BLaER1 treated with 17β-estradiol and CSF1 and Interleukin-3, amounts not matched to agents 10 nM and 100 nM (cell line): ENCODE data around the gene SCAP.
"Not testable (repeated sequence)": the region's sequence is repeated elsewhere in the genome, so short reads cannot be mapped to it uniquely, and the experiment has no call there.

Experiments used
- H3K27ac ChIP-seq, 11 experiments: shearing (Covaris generic); formaldehyde crosslinking; 2 replicates each; pipeline ENCODE4 v1.8.1; 2022
- H3K27me3 ChIP-seq, 11 experiments: shearing (Covaris generic); formaldehyde crosslinking; 2 replicates each; pipeline ENCODE4 v1.8.1; 2022
- H3K36me3 ChIP-seq, 11 experiments: shearing (Covaris generic); formaldehyde crosslinking; 2 replicates each; pipeline ENCODE4 v1.8.1; 2022
- H3K4me1 ChIP-seq, 10 experiments: shearing (Covaris generic); formaldehyde crosslinking; 2 replicates each; pipeline ENCODE4 v1.8.1; 2022
- H3K4me2 ChIP-seq, 11 experiments: shearing (Covaris generic); formaldehyde crosslinking; 2 replicates each; pipeline ENCODE4 v1.8.1; 2022
- H3K4me3 ChIP-seq, 10 experiments: shearing (Covaris generic); formaldehyde crosslinking; 2 replicates each; pipeline ENCODE4 v1.8.1; 2022
- H3K9ac ChIP-seq, 11 experiments: shearing (Covaris generic); formaldehyde crosslinking; 2 replicates each; pipeline ENCODE4 v1.8.1; 2022
- H3K9me3 ChIP-seq, 11 experiments: shearing (Covaris generic); formaldehyde crosslinking; replicated peaks in 1 of 11; 2 replicates each; pipeline ENCODE4 v1.8.1; 2022
- H4K20me1 ChIP-seq, 11 experiments: shearing (Covaris generic); formaldehyde crosslinking; 2 replicates each; pipeline ENCODE4 v1.8.1; 2022
- Cebpa-rat ChIP-seq, 11 experiments: shearing (Covaris generic); IDR thresholded peaks; 2 replicates each; pipeline ENCODE4 v1.8.1; 2022

Gene SCAP

DNA sequence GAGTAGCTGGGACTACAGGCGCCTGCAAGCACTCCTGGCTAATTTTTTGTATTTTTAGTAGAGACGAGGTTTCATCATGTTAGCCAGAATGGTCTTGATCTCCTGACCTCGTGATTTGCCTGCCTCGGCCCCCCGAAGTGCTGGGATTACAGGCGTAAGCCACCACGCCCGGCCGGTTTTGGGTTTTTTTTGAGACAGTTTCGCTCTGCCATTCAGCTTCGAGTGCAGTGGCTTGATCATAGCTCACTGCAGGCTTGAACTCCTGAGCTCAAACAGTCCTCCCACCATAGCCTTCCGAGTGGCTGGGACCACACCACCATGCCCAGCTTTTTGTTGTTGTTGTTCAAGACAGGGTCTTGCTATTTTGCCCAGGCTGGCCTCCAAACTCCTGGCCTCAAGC is 16.0 kb upstream of the SCAP start:
- Histone ChIP-seq H3K27ac (no peak overlapping the region), H3K4me3 (no peak overlapping the region), H3K9me3 (no peaks in the 10 kb centered on the region), H3K27me3 (no peaks in the 10 kb centered on the region), H3K9ac (peak overlapping the region in 1 of 11 experiments; percentile 5; a peak in 1 of 22 replicates), H4K20me1 (peaks cover 0 to 17% (median 0%) of the 10 kb centered on the region in 11 experiments; a peak in 3 of 22 replicates), H3K4me1 (peaks cover 0 to 54% (median 35%) of the 10 kb centered on the region in 10 experiments; a peak in 15 of 20 replicates), H3K36me3 (peaks cover 23 to 85% (median 60%) of the 10 kb centered on the region in 11 experiments), H3K4me2 (peak overlapping the region in 8 of 11 experiments; percentile 6 to 69 (median 40); a peak in 13 of 22 replicates)
- TF ChIP-seq Cebpa-rat (IDR thresholded peaks at IDR 0.05), result no peak

- Histone ChIP-seq H3K4me3 (no peak overlapping the region), H3K4me2 (peak overlapping the region in 7 of 11 experiments; percentile 12 to 69 (median 44); a peak in 12 of 22 replicates), H3K9me3 (no peaks in the 10 kb centered on the region), H3K36me3 (peaks cover 17 to 84% (median 58%) of the 10 kb centered on the region in 11 experiments), H4K20me1 (peaks cover 0 to 15% (median 0%) of the 10 kb centered on the region in 11 experiments; a peak in 3 of 22 replicates), H3K27ac (no peak overlapping the region), H3K9ac (0 out of 22 replicates have a peak overlapping the region, but pooled peaks of 1 of the 11 experiments have one; percentile 21), H3K27me3 (no peaks in the 10 kb centered on the region), H3K4me1 (peaks cover 0 to 54% (median 35%) of the 10 kb centered on the region in 10 experiments; a peak in 15 of 20 replicates)
- no peak for TF ChIP-seq Cebpa-rat (IDR thresholded peaks at IDR 0.05)
These were observed 15.4 kb upstream of the SCAP start for GRCh38 chr3:47491186-47491585.

GRCh38 chr3:47487265-47487664 is 11.5 kb upstream of the SCAP start:
- peaks cover 0 to 38% (median 16%) of the 10 kb centered on the region in 10 experiments; a peak in 14 of 20 replicates for H3K4me1 ChIP-seq
- H3K36me3 ChIP-seq, result peaks cover 3 to 54% (median 38%) of the 10 kb centered on the region in 11 experiments; a peak in 21 of 22 replicates
- H4K20me1 ChIP-seq, result 0 out of 22 replicates have a peak, but pooled peaks cover 0 to 5% (median 0%) of the 10 kb centered on the region in 11 experiments
- TF ChIP-seq Cebpa-rat (IDR thresholded peaks at IDR 0.05), result no peak
- peaks cover 0 to 8% (median 0%) of the 10 kb centered on the region in 11 experiments; a peak in 1 of 22 replicates for H3K9me3 ChIP-seq
- no peak overlapping the region for H3K4me2 ChIP-seq
- no peak overlapping the region for H3K4me3 ChIP-seq
- H3K9ac ChIP-seq, result no peak overlapping the region
- no peaks in the 10 kb centered on the region for H3K27me3 ChIP-seq
- H3K27ac ChIP-seq, result no peak overlapping the region

- Histone ChIP-seq H3K27ac (no peak overlapping the region), H3K4me2 (no peak overlapping the region), H3K27me3 (no peaks in the 10 kb centered on the region), H4K20me1 (no peaks in the 10 kb centered on the region), H3K4me3 (no peak overlapping the region), H3K4me1 (peaks cover 0 to 28% (median 2%) of the 10 kb centered on the region in 10 experiments; a peak in 10 of 20 replicates), H3K36me3 (peaks cover 3 to 41% (median 36%) of the 10 kb centered on the region in 11 experiments; a peak in 21 of 22 replicates), H3K9ac (no peak overlapping the region), H3K9me3 (peaks cover 0 to 8% (median 0%) of the 10 kb centered on the region in 11 experiments; a peak in 1 of 22 replicates)
- no peak for TF ChIP-seq Cebpa-rat (IDR thresholded peaks at IDR 0.05)
These were observed 10.1 kb upstream of the SCAP start for GRCh38 chr3:47485812-47486211.

DNA sequence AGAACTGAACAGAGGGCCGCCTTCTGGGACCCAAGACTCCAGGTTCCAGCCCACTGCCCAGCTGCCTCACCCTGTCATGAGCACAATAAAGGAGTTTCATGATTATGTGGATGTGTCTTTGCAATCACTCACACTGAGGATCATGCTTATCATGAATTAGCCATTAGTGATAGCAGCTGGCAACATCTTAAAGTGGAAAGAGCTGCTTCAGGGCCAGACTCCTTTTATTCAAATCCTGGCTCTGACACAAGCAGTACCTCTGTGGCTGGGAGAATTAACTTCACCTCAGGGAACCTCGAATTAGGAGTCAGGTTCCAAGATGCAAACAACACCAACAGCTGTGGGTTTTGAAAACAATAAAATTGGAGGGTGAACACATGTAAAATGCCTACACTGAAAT is 6.6 kb upstream of the SCAP start:
- no peaks in the 10 kb centered on the region for H3K27me3 ChIP-seq
- peaks cover 0 to 24% (median 0%) of the 10 kb centered on the region in 10 experiments; a peak in 8 of 20 replicates for H3K4me1 ChIP-seq
- no peaks in the 10 kb centered on the region for H4K20me1 ChIP-seq
- no peak overlapping the region for H3K4me3 ChIP-seq
- no peak for TF ChIP-seq Cebpa-rat (IDR thresholded peaks at IDR 0.05)
- no peak overlapping the region; a peak in 1 of 22 replicates for H3K27ac ChIP-seq
- peaks cover 0 to 17% (median 15%) of the 10 kb centered on the region in 11 experiments; a peak in 17 of 22 replicates for H3K36me3 ChIP-seq
- H3K4me2 ChIP-seq, result peak overlapping the region in 1 of 11 experiments; percentile 5; a peak in 1 of 22 replicates
- peaks cover 0 to 8% (median 0%) of the 10 kb centered on the region in 11 experiments; a peak in 1 of 22 replicates for H3K9me3 ChIP-seq
- no peak overlapping the region for H3K9ac ChIP-seq

- H3K27ac ChIP-seq, H3K9ac ChIP-seq, H3K27me3 ChIP-seq, H3K4me3 ChIP-seq, H3K9me3 ChIP-seq, H4K20me1 ChIP-seq, H3K4me2 ChIP-seq: not testable (repeated sequence)
- Histone ChIP-seq H3K4me1 (peaks cover under 1 to 30% (median 4%) of the 10 kb centered on the region in 10 experiments; a peak in 17 of 20 replicates), H3K36me3 (peaks cover 0 to 11% (median 9%) of the 10 kb centered on the region in 11 experiments; a peak in 12 of 22 replicates)
These were observed 6.0 kb upstream of the SCAP start for GRCh38 chr3:47481763-47482162.

DNA sequence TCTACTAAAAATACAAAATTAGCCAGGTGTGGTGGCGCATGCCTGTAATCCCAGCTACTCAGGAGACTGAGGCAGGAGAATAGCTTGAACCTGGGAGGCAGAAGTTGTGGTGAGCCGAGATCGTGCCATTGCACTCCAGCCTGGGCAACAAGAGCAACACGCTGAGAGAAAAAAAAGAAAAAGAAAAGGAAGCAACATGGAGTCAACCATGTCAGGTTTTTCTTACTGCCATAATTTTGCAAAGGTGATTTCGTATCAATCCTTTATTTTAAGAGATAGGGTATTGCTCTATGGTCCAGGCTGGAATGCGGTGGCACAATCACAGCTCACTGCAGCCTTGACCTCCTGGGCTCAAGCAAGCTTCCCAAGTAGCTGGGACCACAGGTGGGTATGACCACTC is 4.5 kb upstream of the SCAP start:
- H3K4me3 ChIP-seq, H3K27me3 ChIP-seq, H3K4me2 ChIP-seq, H3K27ac ChIP-seq, H3K36me3 ChIP-seq, H4K20me1 ChIP-seq, H3K9ac ChIP-seq, H3K9me3 ChIP-seq: not testable (repeated sequence)
- H3K4me1 ChIP-seq, result peaks cover 9 to 38% (median 12%) of the 10 kb centered on the region in 10 experiments; a peak in 19 of 20 replicates

DNA sequence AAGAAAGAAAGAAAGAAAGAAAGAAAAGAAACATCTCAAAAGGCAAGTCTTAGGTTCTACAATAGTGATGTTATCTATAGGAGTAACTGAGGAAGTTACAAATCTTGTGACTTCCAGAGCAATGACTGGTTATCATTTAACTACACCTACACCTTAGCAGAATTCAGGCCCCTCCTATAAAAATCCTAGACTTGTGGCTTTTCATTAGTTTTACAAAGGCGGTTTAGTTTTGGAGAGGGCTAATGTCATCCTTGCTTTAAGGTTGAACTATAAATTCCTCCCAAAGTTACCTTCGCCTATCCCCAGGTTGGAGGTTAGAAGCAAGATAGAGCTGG is 4.1 kb upstream of the SCAP start:
- H3K4me3 ChIP-seq, result no peak overlapping the region
- TF ChIP-seq Cebpa-rat (IDR thresholded peaks at IDR 0.05), result no peak

DNA sequence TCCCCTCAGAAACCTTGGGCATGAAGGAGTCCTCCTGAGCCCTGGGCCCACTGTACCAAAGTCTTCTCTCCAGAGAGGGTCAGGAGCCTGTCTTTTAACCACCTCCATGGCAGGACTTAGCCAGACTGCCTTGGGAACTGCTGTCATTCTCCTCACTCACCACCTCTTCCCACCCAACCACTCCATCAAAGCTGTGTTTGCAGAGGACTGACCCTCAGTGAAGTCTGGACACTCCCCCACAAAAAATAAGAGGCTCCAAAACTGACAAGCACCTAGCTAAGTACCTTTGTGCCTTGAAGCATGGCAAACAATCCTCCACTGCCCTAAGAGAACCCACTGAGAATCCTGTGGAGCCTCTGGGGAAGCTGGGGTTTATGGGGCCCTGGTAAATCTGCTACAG is 2.3 kb upstream of the SCAP start:
- Histone ChIP-seq H3K9me3 (no peaks in the 10 kb centered on the region), H3K36me3 (peaks cover 0 to 5% (median 0%) of the 10 kb centered on the region in 11 experiments; a peak in 1 of 22 replicates), H3K4me3 (no peak overlapping the region), H3K27ac (no peak overlapping the region), H3K9ac (no peak overlapping the region), H3K27me3 (no peaks in the 10 kb centered on the region), H3K4me2 (peak overlapping the region in 2 of 11 experiments; percentile 90; a peak in 1 of 22 replicates), H4K20me1 (peaks cover 7 to 26% (median 21%) of the 10 kb centered on the region in 11 experiments; a peak in 19 of 22 replicates), H3K4me1 (peaks cover 25 to 53% (median 28%) of the 10 kb centered on the region in 10 experiments)
- no peak for TF ChIP-seq Cebpa-rat (IDR thresholded peaks at IDR 0.05)

More for the DNA sequence above, 4.1 kb upstream of the SCAP start:
- peaks cover 9 to 38% (median 12%) of the 10 kb centered on the region in 10 experiments; a peak in 19 of 20 replicates for H3K4me1 ChIP-seq
- H3K9ac ChIP-seq, result no peak overlapping the region
- H3K36me3 ChIP-seq, result 0 out of 22 replicates have a peak, but pooled peaks cover 0 to 4% (median 0%) of the 10 kb centered on the region in 11 experiments
- no peak overlapping the region for H3K27ac ChIP-seq
- no peaks in the 10 kb centered on the region for H3K27me3 ChIP-seq
- H3K9me3 ChIP-seq, result 0 out of 22 replicates have a peak, but pooled peaks cover 0 to 5% (median 0%) of the 10 kb centered on the region in 11 experiments
- H3K4me2 ChIP-seq, result no peak overlapping the region
- peaks cover 0 to 8% (median 3%) of the 10 kb centered on the region in 11 experiments; a peak in 12 of 22 replicates for H4K20me1 ChIP-seq
